D341Med (cell line): ENCODE data around the gene YWHAG.
"Not testable (repeated sequence)": the region's sequence is repeated elsewhere in the genome, so short reads cannot be mapped to it uniquely, and the experiment has no call there.

Experiments used
- DNase-seq: peaks from one replicate; pipeline ENCODE4 v3.0.0; 2012; ENCODE audit warnings: low spot score

Gene YWHAG

GRCh38 chr7:76358481-76359110, at the start of gene YWHAG:
TSS of gene YWHAG (minus strand) at chr7:76358991. CDS start at chr7:76358808, 183 bp downstream.
- DNase-seq, result peak; percentile 95

GRCh38 chr7:76408121-76408560, 49.4 kb upstream of the YWHAG start:
- DNase-seq, result no peak

- no peak for DNase-seq
Observed at GRCh38 chr7:76407718-76408117, 48.9 kb upstream of the YWHAG start.

- peak; percentile 15 for DNase-seq
Observed at GRCh38 chr7:76405738-76406137, 46.9 kb upstream of the YWHAG start.

- DNase-seq, result peak; percentile 6
Observed at GRCh38 chr7:76403780-76404494, 45.1 kb upstream of the YWHAG start.

- not testable (repeated sequence) for DNase-seq
Observed at GRCh38 chr7:76403097-76403496, 44.3 kb upstream of the YWHAG start.

- no peak for DNase-seq
Observed at GRCh38 chr7:76400248-76400647, 41.5 kb upstream of the YWHAG start.

GRCh38 chr7:76397409-76398183, 38.8 kb upstream of the YWHAG start:
- peak; percentile 39 for DNase-seq

GRCh38 chr7:76396864-76397263, 38.1 kb upstream of the YWHAG start:
- no peak for DNase-seq

- DNase-seq, result peak; percentile 37
Observed at GRCh38 chr7:76395965-76396726, 37.4 kb upstream of the YWHAG start.

GRCh38 chr7:76395605-76395964, 36.8 kb upstream of the YWHAG start:
- not testable (repeated sequence) for DNase-seq

GRCh38 chr7:76394957-76395356, 36.2 kb upstream of the YWHAG start:
- peak; percentile 24 for DNase-seq

GRCh38 chr7:76393116-76394031, 34.6 kb upstream of the YWHAG start:
- peak; percentile 100 for DNase-seq

GRCh38 chr7:76392531-76393115, 33.8 kb upstream of the YWHAG start:
- no peak for DNase-seq

GRCh38 chr7:76390092-76390491, 31.3 kb upstream of the YWHAG start:
- no peak for DNase-seq

GRCh38 chr7:76387789-76388188, 29.0 kb upstream of the YWHAG start:
- DNase-seq, result not testable (repeated sequence)

GRCh38 chr7:76386691-76387260, 28.0 kb upstream of the YWHAG start:
- DNase-seq, result peak; percentile 56

GRCh38 chr7:76383089-76383944, 24.5 kb upstream of the YWHAG start:
- DNase-seq, result no peak

- DNase-seq, result no peak
Observed at GRCh38 chr7:76381814-76382213, 23.0 kb upstream of the YWHAG start.
